T-helper 1 cell treated with Interleukin-12 subunit alpha and Interleukin-12 subunit beta and Interleukin-4 antibody, amounts not matched to agents 30 ng/mL and 1 ng/mL, for 36 hours (primary cell): ENCODE data around the gene RASGRF2. TPM values are rescaled to one million over a fixed set of nuclear protein-coding genes. Genes with fewer than 3 reads are reported as not detected.
"Not testable (repeated sequence)": the region's sequence is repeated elsewhere in the genome, so short reads cannot be mapped to it uniquely, and the experiment has no call there.

Source experiments
- intact Hi-C: fragments of 100-400 bp; cut with micrococcal nuclease; formaldehyde crosslinking; loops from one replicate; pipeline ENCODE4 v1.15.1; 2024
- total RNA-seq: library from RNA; stranded (reverse); gene quantifications from 2 replicates; pipeline ENCODE4 v1.2.3, GENCODE V29; 2022

RASGRF2 gene
- total RNA-seq, 1 donor from 2014 or later: 10.8 TPM

GRCh38 chr5:81265101-81265500 is 304.9 kb downstream of the RASGRF2 start:
- intact Hi-C loops: no loop called here

- intact Hi-C loops: no loop called here
Measured at GRCh38 chr5:81268521-81269196, 308.5 kb downstream of the RASGRF2 start.

GRCh38 chr5:81269751-81270393 is 309.7 kb downstream of the RASGRF2 start:
- intact Hi-C loops: no loop called here

GRCh38 chr5:81270394-81271027 is 310.3 kb downstream of the RASGRF2 start:
- intact Hi-C loops: not testable (repeated sequence)
